Left lung (tissue), 10 donors: Measurements from ENCODE around the gene CPT1A. TPM values are rescaled to one million over a fixed set of nuclear protein-coding genes. Genes with fewer than 3 reads are reported as not detected.

ENCODE experiments used
- ATAC-seq: fragments of 200-7000 bp; cut with Tn5 transposase; one replicate; pipeline ENCODE4 v1.9.1; 2020; ENCODE audit warnings: moderate library complexity
- DNase-seq, 4 donors: peaks; one replicate each; pipeline ENCODE4 v3.0.0-alpha.2; 2013 to 2020
- H3K27ac ChIP-seq, 2 donors: fragments of 200-600 bp; sonication (generic) in 1 of 2; one replicate each; pipeline versions ENCODE4 v1.5.0 to v1.8.0; 2020 to 2021
- H3K27me3 ChIP-seq, 2 donors: fragments of 200-600 bp; sonication (generic) in 1 of 2; one replicate each; pipeline versions ENCODE4 v1.5.0 to v1.8.0; 2020 to 2021
- H3K36me3 ChIP-seq, 2 donors: fragments of 200-600 bp; sonication (generic) in 1 of 2; one replicate each; pipeline versions ENCODE4 v1.5.0 to v1.8.0; 2020 to 2021
- H3K4me1 ChIP-seq, 2 donors: fragments of 200-600 bp; one replicate each; pipeline ENCODE4 v1.8.0; 2021
- H3K4me3 ChIP-seq, 2 donors: fragments of 200-600 bp; sonication (generic) in 1 of 2; one replicate each; pipeline versions ENCODE4 v1.5.0 to v1.8.0; 2020 to 2021; ENCODE audit warnings: mild to moderate bottlenecking in 1 of 2
- H3K9me3 ChIP-seq, 2 donors: fragments of 200-600 bp; sonication (generic) in 1 of 2; one replicate each; pipeline versions ENCODE4 v1.5.0 to v1.8.0; 2020 to 2021
- CTCF ChIP-seq, 2 donors: fragments of 200-600 bp; sonication (generic) in 1 of 2; IDR thresholded peaks; one replicate each; pipeline versions ENCODE4 v1.5.0 to v1.8.0; 2021; ENCODE audit warnings: antibody characterized with exemption in 2 of 2
- intact Hi-C, 2 donors: fragments of 100-400 bp; cut with DNase I; formaldehyde crosslinking; loops; one replicate each; pipeline versions ENCODE4 v1.11.2 to v1.14.2; 2022
- polyA plus RNA-seq, 6 donors: library from polyadenylated mRNA; unstranded; fragments of 120-200 nt; gene quantifications; one replicate each; pipeline ENCODE4 v1.2.1, GENCODE V29; 2013; ENCODE audit not compliant: insufficient read length in 6 of 6
- total RNA-seq, 2 donors: library from RNA; stranded (reverse); fragmentation: NEBNext Ultra II Directional; extraction: Animal tissue kit (Norgen Biotek cat#: 25700); gene quantifications; one replicate each; pipeline ENCODE4 v1.2.1, GENCODE V29; 2021
- donor health status: DM: no; HTN: yes; CAD: no.
- donor health status: DM: no; HTN: no; CAD: no.

Gene CPT1A
- total and polyA plus RNA-seq, 8 donors: 25.7 to 83.9 (median 31.9) TPM

- Histone ChIP-seq H3K4me3 (no peak overlapping the region), H3K9me3 (no peaks in the 10 kb centered on the region), H3K27ac (no peak overlapping the region), H3K36me3 (no peaks in the 10 kb centered on the region), H3K4me1 (no peaks in the 10 kb centered on the region), H3K27me3 (peaks cover 0 to 17% of the 10 kb centered on the region in 2 donors)
- DNase-seq (no peak), ATAC-seq (no peak)
- intact Hi-C loops: no loop called here
- TF ChIP-seq CTCF (IDR thresholded peaks at IDR 0.05): no peak
Measured at GRCh38 chr11:68709062-68709461, 132.7 kb downstream of the CPT1A start.

GRCh38 chr11:68707527-68707926 lies 134.2 kb downstream of the CPT1A start:
- intact Hi-C loops: no loop called here
- no peak for ATAC-seq
- no peak overlapping the region for H3K4me3 ChIP-seq

GRCh38 chr11:68704887-68705286 lies 136.8 kb downstream of the CPT1A start:
- Histone ChIP-seq H3K27me3 (peaks cover 0 to 17% of the 10 kb centered on the region in 2 donors), H3K27ac (no peak overlapping the region), H3K36me3 (no peaks in the 10 kb centered on the region), H3K9me3 (no peaks in the 10 kb centered on the region), H3K4me1 (no peaks in the 10 kb centered on the region), H3K4me3 (no peak overlapping the region)
- DNase-seq (no peak), ATAC-seq (no peak)
- TF ChIP-seq CTCF (IDR thresholded peaks at IDR 0.05): no peak
- intact Hi-C loops: no loop called here

More at GRCh38 chr11:68707527-68707926, 134.2 kb downstream of the CPT1A start:
- no peaks in the 10 kb centered on the region for H3K36me3 ChIP-seq
- H3K9me3 ChIP-seq: no peaks in the 10 kb centered on the region
- DNase-seq: no peak
- TF ChIP-seq CTCF (IDR thresholded peaks at IDR 0.05): no peak
- peaks cover 0 to 17% of the 10 kb centered on the region in 2 donors for H3K27me3 ChIP-seq
- no peaks in the 10 kb centered on the region for H3K4me1 ChIP-seq
- no peak overlapping the region for H3K27ac ChIP-seq

Other genes starting within 250 kb of the CPT1A start
- gene GAL, start 157.4 kb downstream of the CPT1A start, total RNA-seq: 1 to 10 TPM in 1 of 2 donors, not detected in 1; 1.4 TPM
- gene GAL, start 157.4 kb downstream of the CPT1A start, polyA plus RNA-seq: under 1 TPM in 1 of 6 donors, not detected in 5; 0.15 TPM
- gene TESMIN, start 90.4 kb downstream of the CPT1A start, total RNA-seq: 1 to 10 TPM; 1.1 to 2.2 TPM
- gene TESMIN, start 90.4 kb downstream of the CPT1A start, polyA plus RNA-seq: 10 to 100 TPM; 10.8 to 14.2 (median 12.7) TPM
- 10 to 100 TPM; 32.4 to 38.9 TPM for gene MRPL21, start 61.9 kb upstream of the CPT1A start, total RNA-seq
- gene MRPL21, start 61.9 kb upstream of the CPT1A start, polyA plus RNA-seq: 10 to 100 TPM; 56.7 to 67.2 (median 60.3) TPM
- 10 to 100 TPM; 19.4 to 30.4 TPM for gene IGHMBP2, start 62.0 kb upstream of the CPT1A start, total RNA-seq
- gene IGHMBP2, start 62.0 kb upstream of the CPT1A start, polyA plus RNA-seq: 10 to 100 TPM; 16.9 to 22.4 (median 19.0) TPM
- gene MRGPRD, start 139.1 kb upstream of the CPT1A start, total RNA-seq: not detected
- not detected for gene MRGPRD, start 139.1 kb upstream of the CPT1A start, polyA plus RNA-seq
- gene MRGPRF, start 171.3 kb upstream of the CPT1A start, total RNA-seq: 10 to 100 TPM; 12.6 to 22.6 TPM
- 1 to 10 TPM; 4.2 to 8.5 (median 5.0) TPM for gene MRGPRF, start 171.3 kb upstream of the CPT1A start, polyA plus RNA-seq
- 10 to 100 TPM; 14.7 to 22.0 TPM for gene TPCN2, start 207.0 kb upstream of the CPT1A start, total RNA-seq
- 10 to 100 TPM; 12.1 to 17.4 (median 14.7) TPM for gene TPCN2, start 207.0 kb upstream of the CPT1A start, polyA plus RNA-seq